ENCODE data around the gene MAFB.

The MAFB gene

DNA sequence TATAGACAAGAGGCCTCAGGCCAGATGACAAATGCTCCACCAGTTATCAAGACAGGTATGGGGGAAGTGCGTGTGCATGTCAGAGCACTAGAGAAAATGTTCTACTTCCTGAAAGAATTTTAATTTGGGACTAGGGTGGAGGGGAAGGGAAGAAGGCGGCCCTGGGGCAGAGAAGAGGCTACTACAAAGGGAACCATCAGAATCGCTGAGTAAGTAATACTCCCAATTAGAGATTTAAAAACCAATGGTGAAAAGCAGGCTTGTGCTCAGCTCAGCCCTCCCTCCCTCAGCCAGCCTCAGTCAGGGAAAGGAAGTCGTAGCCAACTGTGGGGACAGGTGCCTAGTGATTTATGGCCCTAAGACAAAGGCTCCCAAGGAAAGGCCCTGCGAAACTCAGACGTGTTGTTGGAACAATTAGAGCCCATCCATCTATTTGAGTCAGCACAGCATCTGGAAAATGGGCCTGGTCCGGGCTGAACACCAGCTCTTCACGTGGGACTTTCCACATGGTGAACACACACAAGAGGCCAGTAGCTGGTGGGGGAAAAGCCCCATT lies 15.0 kb upstream of the MAFB start:
- no peak for DNase-seq

DNA sequence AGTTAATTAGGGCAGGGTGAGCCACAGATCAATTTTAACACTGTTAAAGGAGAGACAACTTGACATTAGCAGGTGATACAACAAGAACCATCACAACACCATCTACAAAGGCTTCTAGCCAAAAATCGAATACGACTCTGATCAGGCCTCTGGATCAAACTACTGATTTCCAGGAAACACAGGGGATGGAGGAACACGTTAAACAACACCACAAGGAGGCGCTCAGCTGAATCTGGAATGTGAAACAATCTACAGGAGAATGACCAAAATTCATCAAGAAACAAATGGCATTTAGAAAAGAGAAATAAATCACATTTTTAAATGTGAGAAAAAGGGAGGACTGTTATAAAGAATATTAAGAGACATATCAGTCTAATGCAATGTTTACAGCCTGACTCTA lies 13.5 kb upstream of the MAFB start:
- no peak for DNase-seq

DNA sequence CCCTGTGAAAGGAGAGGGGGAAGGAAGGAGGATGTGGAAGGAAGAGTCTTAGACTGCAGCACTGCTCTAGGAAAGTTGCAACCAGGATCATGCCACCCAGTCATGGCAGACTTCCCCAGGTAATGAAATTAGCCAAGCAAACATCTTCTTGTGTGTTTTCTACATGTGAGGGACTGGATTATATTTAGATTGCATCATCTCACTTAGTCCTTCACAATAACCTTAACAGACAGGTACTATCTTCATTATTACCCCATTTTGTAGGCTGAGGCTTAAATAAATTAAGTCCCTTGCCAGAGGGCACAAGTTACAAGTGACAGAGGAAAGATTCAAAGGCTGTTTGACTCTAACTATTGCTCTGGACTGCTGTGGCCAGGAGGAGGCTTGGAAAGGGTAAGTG lies 9.7 kb upstream of the MAFB start:
- no peak for DNase-seq

DNA sequence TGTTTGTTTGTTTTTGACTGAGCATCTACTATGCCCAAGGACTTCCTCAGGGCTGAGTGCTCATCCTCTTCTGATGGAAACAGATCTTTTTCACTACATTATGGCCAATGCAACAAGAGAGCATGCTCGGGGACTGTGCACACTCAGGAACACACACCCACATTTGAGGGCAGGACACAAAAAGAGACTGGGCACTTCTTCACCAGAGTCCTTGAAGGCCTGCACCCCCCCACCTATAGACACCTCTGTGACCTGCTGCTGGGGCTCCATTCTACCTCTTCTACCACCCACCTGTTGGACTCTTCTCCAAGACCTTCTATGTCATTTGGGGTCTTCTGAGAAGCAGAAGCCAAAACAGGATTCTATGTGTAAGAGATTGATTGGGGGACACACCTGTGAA lies 9.2 kb upstream of the MAFB start:
- no peak for DNase-seq

DNA sequence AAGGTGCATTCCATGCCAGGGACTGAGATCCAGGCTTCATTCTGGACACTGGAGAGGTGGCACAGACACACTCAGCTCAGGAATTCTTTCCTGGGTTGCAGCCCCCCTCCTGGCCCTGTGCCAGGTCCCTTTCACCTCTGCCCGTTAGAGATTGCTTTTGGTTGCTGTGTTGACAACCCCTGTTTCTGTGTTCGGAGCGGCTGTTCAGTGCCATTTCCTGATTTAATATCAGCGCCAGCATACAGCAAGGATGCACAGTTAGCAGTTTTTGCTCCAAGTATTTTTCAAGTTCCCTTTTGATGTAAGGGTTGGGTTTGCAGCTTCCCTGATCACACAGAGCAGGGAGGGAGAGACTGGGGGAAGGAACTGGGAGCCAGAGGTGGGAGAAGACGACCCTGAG lies 8.5 kb upstream of the MAFB start:
- DNase-seq: no peak

DNA sequence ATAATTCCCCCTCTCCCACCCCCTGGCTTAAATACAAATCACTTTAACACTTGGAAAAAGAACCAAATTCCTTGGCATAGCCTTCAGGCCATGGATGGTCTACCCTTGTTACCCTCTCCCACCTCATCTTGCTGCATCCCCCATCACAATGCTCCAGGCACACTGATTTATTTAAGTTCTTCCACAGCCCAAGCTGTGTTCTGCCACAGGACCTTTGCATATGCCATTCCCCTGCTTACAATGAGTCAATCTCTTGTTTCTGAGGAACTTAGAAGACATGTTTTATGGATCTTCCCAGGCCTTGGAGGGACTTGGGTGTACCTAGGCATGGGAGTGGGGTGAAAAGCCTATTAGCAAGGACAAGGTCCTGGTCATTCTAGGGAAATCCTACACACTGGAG lies 6.2 kb upstream of the MAFB start:
- DNase-seq: no peak

DNA sequence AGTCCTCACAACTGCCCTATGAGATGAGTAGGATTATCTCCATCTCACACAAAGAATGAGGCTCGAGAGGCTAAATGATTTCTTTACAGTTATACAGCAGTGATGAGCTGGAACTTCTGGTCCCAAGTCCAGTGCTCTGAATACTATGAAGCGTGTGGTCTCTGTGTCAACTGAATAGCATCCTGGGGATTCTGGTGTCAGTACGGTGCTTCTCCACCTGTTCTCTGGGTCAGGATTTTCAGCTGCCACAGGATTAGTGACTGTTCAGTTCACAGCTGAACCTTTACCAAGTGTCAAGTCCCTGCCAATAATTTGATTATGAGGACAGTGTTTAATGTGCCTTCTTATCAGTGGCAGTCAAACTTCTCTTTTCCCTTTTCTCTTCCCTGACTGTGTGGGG lies 5.2 kb upstream of the MAFB start:
- no peak for DNase-seq

DNA sequence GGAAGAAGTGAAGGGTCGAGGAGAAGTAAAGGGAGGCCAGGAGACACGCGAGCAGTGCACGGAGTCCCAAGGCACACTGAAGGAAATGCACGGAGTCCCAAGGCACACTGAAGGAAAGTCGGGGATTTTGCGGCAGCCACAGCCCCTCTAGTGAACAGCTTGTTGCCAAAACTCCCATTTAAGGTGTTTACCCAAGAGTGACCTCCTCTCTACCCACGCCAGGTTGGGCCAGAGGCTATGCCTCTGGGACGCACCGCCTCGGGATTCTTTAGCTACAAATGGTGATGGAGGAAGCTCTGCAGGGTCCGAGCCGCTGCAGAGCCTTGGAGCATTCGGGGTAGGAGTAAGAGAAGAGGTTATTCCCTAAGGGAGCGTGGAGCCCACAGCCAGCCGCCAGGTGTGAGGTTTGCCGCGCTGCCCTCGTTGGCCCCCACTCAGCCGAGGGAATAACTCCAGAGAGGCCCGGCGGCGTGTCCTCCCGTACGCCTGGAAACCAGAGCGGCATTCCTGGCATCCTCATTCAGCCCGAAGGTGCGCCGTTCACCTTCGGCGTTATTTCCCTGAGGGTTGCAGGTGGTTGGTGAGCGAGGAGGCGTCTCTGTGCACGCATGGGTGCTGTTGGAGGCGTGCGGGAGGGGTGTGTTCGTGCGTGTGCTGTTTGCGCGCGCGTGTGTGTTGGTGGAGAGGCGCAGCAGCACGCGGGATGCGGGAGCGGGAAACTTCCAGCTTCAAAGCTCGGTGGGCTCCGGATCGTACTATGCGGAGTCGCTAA lies 3.4 kb upstream of the MAFB start:
- no peak for DNase-seq

DNA sequence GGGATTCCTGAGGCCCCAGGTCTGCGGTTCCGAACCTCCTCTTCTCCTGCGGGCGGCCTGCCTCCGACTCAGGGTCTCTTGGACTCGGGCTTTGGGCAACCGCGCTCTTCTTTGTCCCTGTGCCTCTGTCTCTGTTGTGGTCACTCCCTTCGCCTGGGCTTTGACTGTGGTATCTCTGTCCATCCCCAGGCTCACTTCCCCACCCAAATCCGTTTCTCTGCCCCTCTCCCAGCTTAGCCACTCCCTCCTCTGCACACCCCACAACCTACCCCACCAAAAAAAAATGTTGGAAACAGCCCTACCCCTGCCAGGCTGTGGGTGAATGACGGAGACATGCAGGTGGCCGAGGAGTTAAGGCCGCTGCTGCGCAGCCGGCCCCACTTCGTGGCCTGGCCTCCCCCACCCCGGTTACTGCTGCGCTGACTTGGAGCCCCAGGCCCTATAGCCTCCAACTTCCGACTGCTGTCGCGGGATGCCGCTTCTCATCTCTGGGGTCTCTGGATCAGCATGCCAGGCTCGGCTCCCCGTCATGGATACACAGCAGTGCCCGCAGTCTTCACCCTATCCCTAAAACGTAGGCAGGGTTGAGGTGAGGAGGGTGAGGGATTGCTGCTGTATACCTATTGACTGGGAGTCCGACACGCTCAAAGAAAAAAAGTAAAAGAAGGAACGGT lies 2.7 kb upstream of the MAFB start:
- DNase-seq: no peak

DNA sequence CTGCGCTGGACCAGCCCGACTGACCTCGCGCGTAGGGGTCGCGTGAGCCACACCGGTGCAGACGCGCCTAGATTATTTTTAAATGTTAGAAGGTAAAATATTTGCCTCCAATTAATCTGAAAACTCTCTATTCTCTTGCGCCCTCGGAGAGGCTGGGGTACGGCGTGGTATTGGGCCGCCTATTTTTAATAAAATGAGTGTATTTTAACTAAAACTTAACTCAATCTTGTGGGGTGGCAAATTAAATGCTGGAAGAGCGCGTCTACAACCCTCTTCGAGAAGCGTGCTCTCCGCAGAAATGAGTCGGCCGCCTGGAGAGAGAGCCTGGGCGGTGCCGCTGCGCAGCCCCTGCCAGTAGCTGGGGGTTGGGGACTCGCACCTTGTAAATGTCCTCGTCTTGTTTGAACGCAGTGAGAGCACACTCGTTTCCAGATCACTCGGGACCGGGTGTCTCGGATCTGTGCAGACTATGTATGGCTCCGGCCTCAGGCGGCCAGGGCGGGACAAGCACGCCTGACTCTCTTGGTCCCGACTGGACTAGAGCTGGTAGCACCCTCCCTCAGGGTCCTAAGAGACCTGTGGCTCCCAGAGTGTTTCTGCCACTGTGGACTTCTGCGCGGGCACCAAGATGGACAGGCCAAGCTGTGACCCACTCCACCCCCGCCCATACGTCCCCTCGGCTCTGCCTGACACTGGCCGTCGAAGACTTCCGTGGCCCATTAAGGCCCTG lies 2.0 kb upstream of the MAFB start:
- no peak for DNase-seq

DNA sequence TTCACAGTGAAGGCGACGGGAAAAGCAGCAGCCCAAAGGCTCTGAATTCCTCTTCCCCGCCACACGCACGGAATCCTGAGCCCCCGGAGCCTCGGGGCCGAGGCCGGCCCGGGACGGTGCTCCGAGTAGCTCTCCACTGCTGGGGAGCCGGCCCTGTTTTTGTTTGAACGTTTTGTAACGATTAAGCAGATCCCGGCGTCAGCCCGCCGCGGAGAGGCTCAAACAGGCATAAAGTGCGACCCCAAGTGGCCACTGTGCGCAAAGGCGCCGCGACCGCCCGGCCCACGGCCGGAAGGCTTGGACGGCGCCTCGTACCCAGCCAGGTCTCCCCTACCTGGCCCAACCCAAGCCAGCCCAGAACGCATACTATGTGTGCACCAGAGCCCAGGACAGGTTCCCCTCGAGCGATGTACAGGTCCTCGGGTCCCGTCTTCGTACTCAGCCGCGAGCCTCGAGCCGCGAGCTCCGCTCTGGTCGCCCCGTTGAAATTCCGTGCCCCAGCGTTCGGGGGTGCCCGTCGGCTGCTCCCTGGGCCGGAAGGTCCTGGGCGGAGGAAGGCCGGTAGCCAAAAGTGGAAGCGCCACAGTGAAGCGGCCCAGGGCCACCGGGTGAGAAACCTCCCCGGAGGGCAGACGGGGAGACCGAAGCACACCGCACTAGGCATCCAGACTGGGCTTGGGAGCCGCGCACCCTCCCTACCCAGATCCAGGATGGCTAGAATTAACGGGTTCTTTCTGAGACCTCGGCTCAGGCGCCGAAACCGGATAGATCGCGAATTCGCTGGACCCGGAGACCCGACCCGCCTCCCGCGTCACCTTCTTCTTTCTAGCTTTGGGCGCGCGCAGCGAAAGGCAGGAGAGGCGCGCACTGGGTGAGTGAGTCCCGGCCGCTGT lies 1.2 kb upstream of the MAFB start:
- peak in 57 of 58 donors; percentile 45 to 95 (median 81) for DNase-seq

DNA sequence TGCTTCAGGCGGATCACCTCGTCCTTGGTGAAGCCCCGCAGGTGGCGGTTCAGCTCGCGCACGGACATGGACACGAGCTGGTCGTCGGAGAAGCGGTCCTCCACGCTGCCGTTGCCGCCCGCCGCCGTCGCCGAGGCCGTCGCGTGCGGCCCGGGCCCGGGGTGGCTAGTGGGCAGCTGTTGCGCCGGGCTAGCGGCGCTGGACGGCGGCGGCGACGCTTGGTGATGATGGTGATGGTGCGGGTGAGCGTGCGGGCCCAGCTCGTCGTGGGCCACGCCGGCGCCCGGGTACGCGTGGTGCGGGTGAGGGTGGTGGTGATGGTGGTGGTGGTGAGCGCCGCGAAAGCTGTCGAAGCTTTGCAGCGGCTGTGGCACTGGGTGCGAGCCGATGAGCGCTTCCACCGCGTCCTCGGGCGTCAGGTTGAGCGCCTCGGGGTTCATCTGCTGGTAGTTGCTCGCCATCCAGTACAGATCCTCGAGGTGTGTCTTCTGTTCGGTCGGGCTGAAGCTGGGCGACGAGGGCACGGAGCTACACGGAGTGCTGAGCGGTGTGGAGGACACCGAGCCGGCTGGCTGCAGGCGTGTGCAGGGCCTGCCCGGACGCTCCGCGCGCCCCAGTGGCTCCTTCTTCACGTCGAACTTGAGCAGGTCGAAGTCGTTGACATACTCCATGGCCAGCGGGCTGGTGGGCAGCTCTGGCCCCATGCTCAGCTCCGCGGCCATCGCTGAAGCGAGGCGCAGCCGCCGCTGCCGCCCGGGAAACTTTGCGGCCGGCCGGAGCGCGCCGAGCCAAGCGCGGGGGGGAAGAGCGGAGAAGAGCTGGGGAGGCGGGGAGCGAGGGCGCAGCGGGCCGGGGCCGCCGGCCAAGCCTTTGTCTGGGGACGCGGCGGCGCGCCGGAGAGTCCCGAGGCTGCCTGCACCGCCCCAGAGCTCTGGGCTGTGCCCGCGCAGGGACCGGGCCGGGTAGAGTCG lies 622 bp downstream of the MAFB start:
- DNase-seq: peak in 2 of 58 donors; percentile 46 to 58

DNA sequence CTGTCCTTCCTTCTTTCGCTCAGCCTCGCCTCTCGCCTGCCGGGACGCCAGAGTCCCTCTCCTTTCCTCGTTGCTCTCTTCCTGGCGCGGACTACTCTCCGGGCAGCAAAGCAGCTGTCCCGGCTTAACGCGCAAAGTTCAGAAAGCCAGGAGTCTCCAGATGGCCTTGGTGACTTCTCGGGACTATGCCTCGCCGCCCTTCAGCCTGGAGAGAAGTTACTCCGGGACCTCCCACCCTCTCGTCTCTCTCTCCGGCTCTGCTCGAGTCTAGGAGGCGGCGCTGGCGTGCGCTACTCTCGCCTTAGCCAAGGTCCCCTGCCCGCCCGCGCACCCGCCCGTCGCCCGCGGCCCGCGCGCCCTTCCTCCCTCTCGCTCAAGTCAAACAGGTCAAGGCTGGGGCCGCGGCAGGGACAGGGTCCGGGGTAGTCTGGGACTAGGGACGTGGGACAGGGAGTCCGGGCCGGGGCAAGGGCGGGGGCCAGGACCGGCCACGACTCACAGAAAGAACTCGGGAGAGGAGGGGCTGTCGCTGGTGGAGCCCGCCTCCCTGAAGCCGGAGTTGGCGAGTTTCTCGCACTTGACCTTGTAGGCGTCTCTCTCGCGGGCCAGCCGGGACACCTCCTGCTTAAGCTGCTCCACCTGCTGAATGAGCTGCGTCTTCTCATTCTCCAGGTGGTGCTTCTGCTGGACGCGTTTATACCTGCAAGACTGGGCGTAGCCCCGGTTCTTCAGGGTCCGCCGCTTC lies 1.5 kb downstream of the MAFB start:
- peak in 22 of 58 donors; percentile 11 to 52 (median 24) for DNase-seq

DNA sequence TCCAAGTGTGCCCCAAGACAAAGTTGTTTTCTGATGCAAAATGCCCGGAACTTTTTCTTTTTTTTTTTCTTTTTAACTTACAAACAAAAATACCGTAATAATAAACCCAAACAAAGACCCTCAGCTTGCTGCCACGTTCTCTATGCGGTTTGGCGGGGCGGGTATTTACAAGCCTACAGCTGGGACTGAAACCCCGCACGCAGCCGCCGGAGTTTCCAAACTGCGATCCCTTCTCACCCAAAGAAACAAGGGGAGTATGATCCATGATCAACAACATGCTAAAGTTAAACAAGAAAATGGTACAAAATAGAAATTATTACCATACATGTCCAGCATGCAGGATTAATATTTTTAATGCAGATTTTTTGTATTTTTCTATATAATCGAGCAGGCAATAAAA lies 2.1 kb downstream of the MAFB start:
- DNase-seq: no peak

DNA sequence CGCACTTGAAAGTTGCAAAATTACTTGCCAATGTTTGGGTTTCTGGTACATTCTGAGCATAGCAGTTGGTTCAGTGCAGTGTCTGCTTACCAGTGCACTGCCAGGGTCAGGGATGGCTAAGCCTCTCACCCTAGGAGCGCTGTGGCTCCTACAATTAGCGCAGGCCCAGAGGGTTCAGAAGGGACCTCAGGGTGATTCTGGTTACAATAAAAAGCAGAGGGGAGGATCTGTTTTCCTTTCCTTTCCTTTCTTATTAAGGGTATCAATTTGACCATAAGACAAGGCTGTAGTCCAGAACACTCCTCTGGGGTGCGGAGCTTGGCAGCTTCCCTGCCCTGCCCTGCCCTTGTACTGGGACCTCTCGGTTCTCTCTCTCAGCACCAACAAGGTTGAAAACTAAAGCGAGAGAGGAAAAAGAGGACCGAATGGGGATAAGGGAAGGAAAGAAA lies 2.6 kb downstream of the MAFB start:
- no peak for DNase-seq

DNA sequence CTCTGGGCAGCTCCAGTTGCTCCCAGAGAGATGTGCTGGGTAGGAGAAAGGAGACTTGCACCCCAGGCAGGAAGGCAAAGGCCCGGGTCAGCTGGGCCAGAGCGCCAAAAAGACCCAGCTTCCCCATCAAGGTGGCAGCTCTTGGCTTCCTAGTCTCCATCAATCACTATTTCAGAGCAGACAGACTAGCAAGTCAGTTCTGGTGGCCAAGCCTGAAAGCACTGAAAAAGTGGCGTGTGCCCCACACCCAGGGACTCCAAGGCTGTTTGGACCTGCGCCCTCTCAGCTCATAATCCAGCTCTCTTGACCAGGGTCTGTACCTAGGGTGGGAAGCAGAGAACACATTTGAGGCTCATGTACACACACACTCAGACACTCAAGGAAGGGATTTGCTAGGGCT lies 3.7 kb downstream of the MAFB start:
- no peak for DNase-seq

DNA sequence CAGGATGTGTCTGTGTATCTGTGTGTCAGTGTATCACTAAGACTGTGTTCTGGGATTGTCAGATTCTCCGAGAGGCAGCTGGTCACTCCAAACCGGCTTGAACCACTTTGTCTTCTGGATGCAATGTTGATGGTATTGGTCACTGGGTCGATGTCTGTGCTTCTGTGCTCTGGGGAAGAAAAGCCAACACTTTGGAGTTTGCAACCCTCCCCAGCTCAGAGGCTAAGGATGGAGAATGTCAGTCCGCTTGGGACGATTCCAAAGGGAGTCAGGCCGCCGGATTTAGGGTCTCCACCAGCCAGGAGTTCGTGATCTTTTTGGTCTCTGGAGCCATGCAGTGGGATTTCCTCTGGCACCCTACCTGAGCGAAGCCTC lies 5.2 kb downstream of the MAFB start:
- DNase-seq: no peak

DNA sequence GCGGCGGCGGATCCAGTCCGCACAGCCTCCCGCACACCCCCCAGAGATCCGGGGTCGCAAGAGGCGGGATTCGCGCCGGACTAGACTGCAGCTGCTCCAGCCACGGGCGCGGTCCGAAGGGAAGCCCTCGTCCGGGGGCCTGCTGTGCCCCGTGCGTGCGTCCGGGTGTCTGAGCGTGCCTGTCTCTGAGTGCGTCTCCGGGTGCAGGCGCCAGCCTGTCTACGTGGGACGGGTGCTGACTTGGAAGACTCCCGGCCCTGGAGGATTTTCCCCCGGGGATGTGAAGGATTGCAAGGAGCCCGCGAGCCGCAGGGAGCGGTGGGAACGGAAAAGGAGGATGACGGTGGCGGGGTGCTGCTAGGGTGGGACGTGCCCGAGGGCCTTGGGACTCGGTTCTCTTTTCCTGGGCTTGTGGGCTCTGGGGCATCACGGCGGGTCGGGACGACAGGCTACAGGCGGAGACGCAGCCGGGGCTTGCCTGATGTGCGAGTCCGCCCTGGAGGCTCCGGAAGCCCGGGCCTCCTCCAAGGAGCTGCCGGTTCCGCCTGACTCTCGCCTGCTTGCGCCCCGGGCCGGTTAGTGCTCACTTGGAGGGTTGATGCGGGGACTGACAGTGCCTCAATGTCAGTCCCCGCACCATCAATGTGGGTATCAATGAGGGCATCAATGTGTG lies 5.7 kb downstream of the MAFB start:
- no peak for DNase-seq

Measured in anterior cingulate cortex (tissue), 58 donors.